ENCODE data around the gene SCN2A. TPM values are rescaled to one million over a fixed set of nuclear protein-coding genes. Genes with fewer than 3 reads are reported as not detected.

The SCN2A gene
- total RNA-seq, 1 donor from 2014 or later: 0.16 TPM

GRCh38 chr2:165273176-165273575 lies 34.0 kb downstream of the SCN2A start:
- Mint-ChIP-seq H3K9me3 (no peaks in the 10 kb centered on the region), H3K4me3 (no peak overlapping the region), H3K4me1 (peaks cover 8% of the 10 kb centered on the region), H3K27me3 (no peaks in the 10 kb centered on the region), H3K36me3 (ENCODE audit: low read depth) (no peaks in the 10 kb centered on the region), H3K27ac (no peak overlapping the region)
- ATAC-seq (ENCODE audit: low read depth) (no peak), DNase-seq (no peak)
- intact Hi-C loops (cut with micrococcal nuclease): no loop called here
- CTCF ChIA-PET: no interaction called here
- TF ChIP-seq CTCF (IDR thresholded peaks at IDR 0.05): no peak
- POLR2A ChIA-PET: no interaction called here

DNA sequence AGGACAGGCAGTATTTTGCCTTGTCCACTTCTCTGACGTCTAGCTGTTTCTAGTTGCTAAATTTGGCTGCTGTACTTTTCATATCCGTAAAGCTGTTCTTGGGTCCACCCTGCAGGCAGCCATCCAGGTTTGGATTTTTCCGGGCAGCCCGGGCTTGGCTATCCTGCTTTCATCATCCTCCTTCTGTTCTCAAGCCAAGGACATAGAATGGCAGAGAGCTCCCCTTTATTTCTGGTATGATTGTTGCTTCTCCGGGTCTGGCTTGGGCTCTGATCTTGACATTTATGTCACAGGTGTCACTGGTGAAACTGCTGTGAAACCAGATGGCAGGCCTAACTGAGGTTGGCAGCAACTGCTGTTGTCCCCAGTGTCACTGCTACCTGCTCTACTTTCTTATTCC lies 35.5 kb downstream of the SCN2A start:
- Mint-ChIP-seq H3K4me3 (no peak overlapping the region), H3K36me3 (ENCODE audit: low read depth) (no peaks in the 10 kb centered on the region), H3K9me3 (no peaks in the 10 kb centered on the region), H3K27me3 (no peaks in the 10 kb centered on the region), H3K4me1 (peaks cover 8% of the 10 kb centered on the region), H3K27ac (no peak overlapping the region)
- ATAC-seq (ENCODE audit: low read depth) (no peak), DNase-seq (no peak)
- ChIA-PET POLR2A (no interaction called here), CTCF (no interaction called here)
- no peak for TF ChIP-seq CTCF (IDR thresholded peaks at IDR 0.05)
- intact Hi-C loops (cut with micrococcal nuclease): no loop called here

GRCh38 chr2:165275932-165276331 lies 36.7 kb downstream of the SCN2A start:
- ATAC-seq (ENCODE audit: low read depth) (no peak), DNase-seq (no peak)
- no peaks in the 10 kb centered on the region for H3K36me3 Mint-ChIP-seq (ENCODE audit: low read depth)
- intact Hi-C loops (cut with micrococcal nuclease): no loop called here
- no peak overlapping the region for H3K4me3 Mint-ChIP-seq
- H3K4me1 Mint-ChIP-seq: peaks cover 8% of the 10 kb centered on the region
- no peaks in the 10 kb centered on the region for H3K27me3 Mint-ChIP-seq
- TF ChIP-seq CTCF (IDR thresholded peaks at IDR 0.05): no peak
- H3K9me3 Mint-ChIP-seq: no peaks in the 10 kb centered on the region
- POLR2A ChIA-PET: no interaction called here
- CTCF ChIA-PET: no interaction called here
- H3K27ac Mint-ChIP-seq: no peak overlapping the region

GRCh38 chr2:165277295-165277694 lies 38.1 kb downstream of the SCN2A start:
- Mint-ChIP-seq H3K27me3 (no peaks in the 10 kb centered on the region), H3K4me1 (peaks cover 8% of the 10 kb centered on the region), H3K9me3 (no peaks in the 10 kb centered on the region), H3K27ac (no peak overlapping the region), H3K4me3 (no peak overlapping the region), H3K36me3 (ENCODE audit: low read depth) (no peaks in the 10 kb centered on the region)
- intact Hi-C loops (cut with micrococcal nuclease): no loop called here
- ATAC-seq (ENCODE audit: low read depth): no peak
- POLR2A ChIA-PET: no interaction called here
- no peak for DNase-seq
- TF ChIP-seq CTCF (IDR thresholded peaks at IDR 0.05): no peak
- CTCF ChIA-PET: no interaction called here

- Mint-ChIP-seq H3K27ac (peak overlapping the region; percentile 13), H3K27me3 (no peaks in the 10 kb centered on the region), H3K9me3 (no peaks in the 10 kb centered on the region), H3K4me3 (no peak overlapping the region), H3K36me3 (ENCODE audit: low read depth) (no peaks in the 10 kb centered on the region), H3K4me1 (peaks cover 8% of the 10 kb centered on the region)
- no peak for DNase-seq
- ATAC-seq (ENCODE audit: low read depth): no peak
- CTCF ChIA-PET: no interaction called here
- intact Hi-C loops (cut with micrococcal nuclease): no loop called here
- POLR2A ChIA-PET: interaction anchor here (0.6 kb wide), 1 partner anchor 445 kb away, joined by 3 read pairs; no protein-coding TSS in a partner anchor
- TF ChIP-seq CTCF (IDR thresholded peaks at IDR 0.05): no peak
Observed at GRCh38 chr2:165277860-165278656, 38.8 kb downstream of the SCN2A start.

Measured in activated B cell treated with CpG ODN at 0.5 μM for 24 hours (primary cell).